ENCODE data around the gene CTNND1. TPM values are rescaled to one million over a fixed set of nuclear protein-coding genes. Genes with fewer than 3 reads are reported as not detected.

CTNND1 gene
- total and polyA plus RNA-seq, 7 donors = 9.4 to 35.2 (median 26.1) TPM

DNA sequence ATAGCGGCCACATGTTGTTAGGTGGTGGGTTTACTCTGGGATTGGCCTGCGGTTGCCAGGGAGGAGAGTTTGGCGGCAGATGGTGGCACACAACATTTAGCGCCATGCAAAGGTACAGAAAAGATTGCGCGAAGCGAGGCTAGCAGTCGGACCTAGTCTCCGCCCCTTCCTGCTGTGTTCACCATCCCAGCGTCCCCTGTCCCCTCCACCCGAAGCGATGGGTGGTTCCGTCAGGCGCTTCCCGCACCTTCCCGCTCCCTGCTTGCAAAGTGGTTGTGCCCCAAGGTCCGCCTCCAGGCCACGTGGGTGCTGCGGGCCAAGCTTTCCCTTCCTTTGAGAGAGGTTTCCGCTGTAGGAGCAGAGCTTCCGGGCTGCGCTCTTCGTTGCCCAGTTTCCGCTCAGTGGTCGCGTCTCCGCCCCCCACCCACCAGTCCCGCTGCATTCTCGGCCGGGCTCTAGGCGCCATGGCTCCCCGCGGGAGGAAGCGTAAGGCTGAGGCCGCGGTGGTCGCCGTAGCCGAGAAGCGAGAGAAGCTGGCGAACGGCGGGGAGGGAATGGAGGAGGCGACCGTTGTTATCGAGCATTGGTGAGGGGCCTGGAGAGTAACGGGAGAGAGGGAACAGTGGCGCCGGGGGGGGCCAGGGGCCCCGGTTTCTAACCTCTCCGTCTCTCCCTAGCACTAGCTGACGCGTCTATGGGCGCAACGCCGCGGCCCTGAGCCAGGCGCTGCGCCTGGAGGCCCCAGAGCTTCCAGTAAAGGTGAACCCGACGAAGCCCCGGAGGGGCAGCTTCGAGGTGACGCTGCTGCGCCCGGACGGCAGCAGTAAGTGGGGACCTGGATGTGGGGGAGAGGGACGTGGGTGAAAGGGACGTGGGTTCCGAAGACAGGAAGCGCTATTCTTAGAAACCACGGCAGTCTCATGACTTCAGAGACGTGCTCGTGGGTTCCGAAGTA lies 20.2 kb upstream of the CTNND1 start, which contains the start of gene SELENOH:
Gene SELENOH (plus strand): TSS at position 360 of the 955 bp plus-strand sequence. CDS start 105 bp downstream, at position 465.
- H3K27ac ChIP-seq = peak within 1 kb of the TSS; percentile 92
- intact Hi-C loops (cut with DNase I) = loop anchor here (1.0 to 10.0 kb wide), 4 partner anchors 17 to 783 kb away; partner anchors contain the start of genes MED19 (in 1 of the 2) and TMX2 (in 1 of the 2)
- ATAC-seq (peak; percentile 97 to 98 (median 98)), DNase-seq (peak; percentile 96 to 98)
- peak within 1 kb of the TSS; percentile 77 for H3K4me3 ChIP-seq
- H3K4me1 ChIP-seq = peaks cover 22% of the 10 kb centered on the region
- peaks cover 10 to 69% of the 10 kb centered on the region in 2 donors for H3K36me3 ChIP-seq (ENCODE audit: insufficient read depth in 1 of 2, low read depth in 1 of 2)
- TF ChIP-seq, protein P1, sequence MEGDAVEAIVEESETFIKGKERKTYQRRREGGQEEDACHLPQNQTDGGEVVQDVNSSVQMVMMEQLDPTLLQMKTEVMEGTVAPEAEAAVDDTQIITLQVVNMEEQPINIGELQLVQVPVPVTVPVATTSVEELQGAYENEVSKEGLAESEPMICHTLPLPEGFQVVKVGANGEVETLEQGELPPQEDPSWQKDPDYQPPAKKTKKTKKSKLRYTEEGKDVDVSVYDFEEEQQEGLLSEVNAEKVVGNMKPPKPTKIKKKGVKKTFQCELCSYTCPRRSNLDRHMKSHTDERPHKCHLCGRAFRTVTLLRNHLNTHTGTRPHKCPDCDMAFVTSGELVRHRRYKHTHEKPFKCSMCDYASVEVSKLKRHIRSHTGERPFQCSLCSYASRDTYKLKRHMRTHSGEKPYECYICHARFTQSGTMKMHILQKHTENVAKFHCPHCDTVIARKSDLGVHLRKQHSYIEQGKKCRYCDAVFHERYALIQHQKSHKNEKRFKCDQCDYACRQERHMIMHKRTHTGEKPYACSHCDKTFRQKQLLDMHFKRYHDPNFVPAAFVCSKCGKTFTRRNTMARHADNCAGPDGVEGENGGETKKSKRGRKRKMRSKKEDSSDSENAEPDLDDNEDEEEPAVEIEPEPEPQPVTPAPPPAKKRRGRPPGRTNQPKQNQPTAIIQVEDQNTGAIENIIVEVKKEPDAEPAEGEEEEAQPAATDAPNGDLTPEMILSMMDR (IDR thresholded peaks at IDR 0.05) = no peak
- H3K27me3 ChIP-seq (ENCODE audit: insufficient read depth in 3 of 3, low read length in 2 of 3) = no peaks in the 10 kb centered on the region
- H3K9me3 ChIP-seq = no peaks in the 10 kb centered on the region
- 0 to 1% (median 1%) methylated on average over 72 to 75 of the region's 75 CpGs for WGBS, 3 donors

DNA sequence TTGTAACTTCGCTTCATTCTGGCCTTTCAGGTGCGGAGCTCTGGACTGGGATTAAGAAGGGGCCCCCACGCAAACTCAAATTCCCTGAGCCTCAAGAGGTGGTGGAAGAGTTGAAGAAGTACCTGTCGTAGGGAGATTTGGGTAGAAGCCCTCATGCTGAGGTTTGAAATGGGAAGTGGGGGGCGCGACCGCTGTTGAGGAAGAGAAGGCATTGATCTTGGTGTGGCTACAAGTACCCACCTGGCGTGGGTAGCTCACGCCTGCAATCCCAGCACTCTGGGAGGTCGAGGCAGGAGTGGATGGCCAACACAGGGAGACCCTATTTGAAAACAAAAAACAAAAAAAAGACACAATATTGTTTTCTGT lies 19.5 kb upstream of the CTNND1 start:
- DNase-seq (no peak), ATAC-seq (no peak)
- intact Hi-C loops (cut with DNase I) = loop anchor here (2.0 to 10.0 kb wide), 3 partner anchors 17 to 783 kb away; no protein-coding TSS in a partner anchor
- no peaks in the 10 kb centered on the region for H3K9me3 ChIP-seq
- peaks cover 22% of the 10 kb centered on the region for H3K4me1 ChIP-seq
- peaks cover 10 to 76% of the 10 kb centered on the region in 2 donors for H3K36me3 ChIP-seq (ENCODE audit: insufficient read depth in 1 of 2, low read depth in 1 of 2)
- TF ChIP-seq, protein P1 (IDR thresholded peaks at IDR 0.05) = no peak
- whole genome bisulfite sequencing, 3 donors = 7 to 9% (median 7%) methylated on average over 10 of the region's 10 CpGs
- H3K27ac ChIP-seq = peak overlapping the region; percentile 92
- peak overlapping the region; percentile 77 for H3K4me3 ChIP-seq
- no peaks in the 10 kb centered on the region for H3K27me3 ChIP-seq (ENCODE audit: insufficient read depth in 3 of 3, low read length in 2 of 3)

DNA sequence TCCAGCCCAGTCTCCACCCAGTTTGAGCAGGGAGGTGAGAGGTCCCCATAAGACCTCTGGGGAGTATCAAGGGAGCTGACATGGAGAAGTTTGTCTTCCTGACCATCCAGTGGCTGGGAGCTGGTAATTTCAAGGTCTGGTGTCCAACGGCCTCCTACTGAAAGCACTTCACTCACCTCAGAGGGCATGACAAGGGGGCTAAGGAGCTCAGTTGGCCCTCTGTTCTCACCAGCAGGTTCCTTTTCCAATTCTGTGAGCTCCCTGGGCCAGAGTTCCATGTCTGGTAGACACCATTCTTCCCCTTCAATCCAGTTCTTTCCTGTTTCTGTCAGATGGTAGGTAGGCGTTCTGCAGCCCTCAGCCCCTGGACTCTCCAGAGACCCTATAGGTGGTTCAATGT lies 17.2 kb upstream of the CTNND1 start:
- intact Hi-C loops (cut with DNase I) = loop anchor here (10.0 kb wide), 2 partner anchors 50 to 780 kb away; no protein-coding TSS in a partner anchor
- WGBS, 3 donors = 80 to 85% (median 81%) methylated on average over 2 of the region's 2 CpGs
- H3K4me3 ChIP-seq = no peak overlapping the region

DNA sequence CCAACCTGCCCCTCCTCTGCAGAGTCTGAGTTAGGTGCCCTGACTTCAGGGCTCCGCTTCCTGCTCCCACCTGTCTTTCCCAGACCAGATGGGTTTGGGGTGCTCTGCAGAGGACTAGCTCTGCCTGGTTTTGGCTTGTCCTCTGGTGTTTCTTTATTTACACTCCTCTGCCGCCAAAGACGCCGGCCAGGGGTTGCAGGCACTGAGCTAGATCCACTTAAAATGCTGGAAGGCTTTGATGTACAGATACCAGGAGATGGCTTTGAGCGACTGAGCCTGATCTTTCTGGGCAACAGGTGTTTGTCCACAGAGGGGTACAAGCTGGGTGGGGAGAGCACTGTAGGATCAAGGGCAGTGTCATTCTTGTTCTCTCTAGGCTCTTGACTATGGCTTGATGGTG lies 16.4 kb upstream of the CTNND1 start:
- Histone ChIP-seq H3K27me3 (ENCODE audit: insufficient read depth in 3 of 3, low read length in 2 of 3) (no peaks in the 10 kb centered on the region), H3K27ac (no peak overlapping the region), H3K4me1 (peaks cover 22% of the 10 kb centered on the region), H3K9me3 (no peaks in the 10 kb centered on the region), H3K4me3 (no peak overlapping the region), H3K36me3 (ENCODE audit: insufficient read depth in 1 of 2, low read depth in 1 of 2) (peaks cover 5 to 67% of the 10 kb centered on the region in 2 donors)
- intact Hi-C loops (cut with DNase I) = loop anchor here (10.0 kb wide), 2 partner anchors 50 to 780 kb away; no protein-coding TSS in a partner anchor
- ATAC-seq = no peak
- TF ChIP-seq, protein P1 (IDR thresholded peaks at IDR 0.05) = no peak
- no peak for DNase-seq
- WGBS, 3 donors = 78 to 79% (median 79%) methylated on average over 5 of the region's 5 CpGs

More for the DNA sequence above, 17.2 kb upstream of the CTNND1 start:
- Histone ChIP-seq H3K36me3 (ENCODE audit: insufficient read depth in 1 of 2, low read depth in 1 of 2) (peaks cover 5 to 68% of the 10 kb centered on the region in 2 donors), H3K9me3 (no peaks in the 10 kb centered on the region), H3K4me1 (peaks cover 22% of the 10 kb centered on the region), H3K27ac (no peak overlapping the region), H3K27me3 (ENCODE audit: insufficient read depth in 3 of 3, low read length in 2 of 3) (no peaks in the 10 kb centered on the region)
- ATAC-seq (no peak), DNase-seq (no peak)
- TF ChIP-seq, protein P1 (IDR thresholded peaks at IDR 0.05) = no peak

Data from psoas muscle (tissue), 8 donors.